SK-N-SH treated with all-trans-retinoic acid at 6 μM for 48 hours (cell line): ENCODE data around the gene HIF1A.
A peak's percentile ranks its signal among the peaks of the same experiment; 100 is the strongest.

Experiments used
- ATAC-seq: fragments of 200-7000 bp; cut with Tn5 transposase; 3 replicates; pipeline ENCODE4 v1.9.1; 2020; ENCODE audit warnings: mild to moderate bottlenecking, moderate library complexity
- ARNTL ChIP-seq: fragments of 450-650 bp; formaldehyde crosslinking; IDR thresholded peaks from 2 replicates; pipeline ENCODE4 v1.5.0; 2020; ENCODE audit warnings: low read depth, mild to moderate bottlenecking, moderate library complexity, borderline replicate concordance
- BACH2 ChIP-seq: fragments of 250-450 bp; sonication (Bioruptor Pico); IDR thresholded peaks from 2 replicates; pipeline ENCODE4 v1.9.0; 2021; ENCODE audit warnings: mild to moderate bottlenecking, borderline replicate concordance
- ESRRG ChIP-seq: fragments of 250-450 bp; sonication (Bioruptor Pico); IDR thresholded peaks from 2 replicates; pipeline ENCODE4 v1.6.1; 2021; ENCODE audit warnings: mild to moderate bottlenecking
- GLIS3 ChIP-seq: fragments of 250-450 bp; sonication (Bioruptor Pico); IDR thresholded peaks from 2 replicates; pipeline ENCODE4 v1.5.0; 2020; ENCODE audit warnings: mild to moderate bottlenecking, moderate library complexity
- OSR1 ChIP-seq: fragments of 250-450 bp; sonication (Bioruptor Pico); IDR thresholded peaks from 2 replicates; pipeline ENCODE4 v1.8.0; 2022; ENCODE audit warnings: moderate library complexity, mild to moderate bottlenecking, inconsistent platforms
- POU6F1 ChIP-seq: fragments of 250-450 bp; sonication (Bioruptor Pico); IDR thresholded peaks from 2 replicates; pipeline ENCODE4 v1.8.0; 2021; ENCODE audit warnings: low read depth, mild to moderate bottlenecking, moderate library complexity, borderline replicate concordance
- PPARA ChIP-seq: fragments of 250-450 bp; sonication (Bioruptor Pico); IDR thresholded peaks from 2 replicates; pipeline ENCODE4 v1.5.0; 2020; ENCODE audit warnings: mild to moderate bottlenecking, borderline replicate concordance
- SNAI2 ChIP-seq: fragments of 250-450 bp; sonication (Bioruptor Pico); IDR thresholded peaks from 2 replicates; pipeline ENCODE4 v1.5.0; 2020; ENCODE audit warnings: mild to moderate bottlenecking, moderate library complexity
- TCF4 ChIP-seq: fragments of 250-450 bp; sonication (Bioruptor Pico); IDR thresholded peaks from 2 replicates; pipeline ENCODE4 v1.8.0; 2021; ENCODE audit warnings: mild to moderate bottlenecking, moderate library complexity, borderline replicate concordance
- TSHZ2 ChIP-seq: fragments of 250-450 bp; sonication (Bioruptor Pico); IDR thresholded peaks from 2 replicates; pipeline ENCODE4 v1.5.0; 2020; ENCODE audit warnings: mild to moderate bottlenecking, moderate library complexity
- ZC3H10 ChIP-seq: fragments of 250-450 bp; sonication (Bioruptor Pico); IDR thresholded peaks from 2 replicates; pipeline ENCODE4 v1.5.1; 2021; ENCODE audit warnings: mild to moderate bottlenecking, moderate library complexity
- ZFP3 ChIP-seq: fragments of 250-450 bp; sonication (Bioruptor Pico); IDR thresholded peaks from 2 replicates; pipeline ENCODE4 v1.5.0; 2020; ENCODE audit warnings: mild to moderate bottlenecking, moderate library complexity
- ZFP30 ChIP-seq: fragments of 450-650 bp; formaldehyde crosslinking; IDR thresholded peaks from 2 replicates; pipeline ENCODE4 v1.5.0; 2022; ENCODE audit warnings: mild to moderate bottlenecking, moderate library complexity
- ZNF565 ChIP-seq: fragments of 450-650 bp; formaldehyde crosslinking; conservative IDR thresholded peaks from 2 replicates; pipeline ENCODE4 v1.5.0; 2020; ENCODE audit warnings: low read depth, mild to moderate bottlenecking, moderate library complexity
- ZNF70 ChIP-seq: fragments of 450-650 bp; formaldehyde crosslinking; IDR thresholded peaks from 2 replicates; pipeline ENCODE4 v1.5.0; 2020; ENCODE audit warnings: mild to moderate bottlenecking, moderate library complexity
- ZNF8 ChIP-seq: fragments of 450-650 bp; formaldehyde crosslinking; IDR thresholded peaks from 2 replicates; pipeline ENCODE4 v1.5.0; 2020; ENCODE audit warnings: mild to moderate bottlenecking, moderate library complexity
- TF ChIP-seq, protein P1 (sequence below): fragments of 250-450 bp; sonication (Bioruptor Pico); IDR thresholded peaks from 2 replicates; pipeline ENCODE4 v1.5.1; 2020; ENCODE audit warnings: low read depth, mild to moderate bottlenecking, moderate library complexity
- TF ChIP-seq, protein P2 (sequence below): fragments of 250-450 bp; sonication (Bioruptor Pico); IDR thresholded peaks from 2 replicates; pipeline ENCODE4 v1.5.1; 2021; ENCODE audit warnings: mild to moderate bottlenecking, moderate library complexity
- TF ChIP-seq, protein P3 (sequence below): fragments of 250-450 bp; sonication (Bioruptor Pico); IDR thresholded peaks from 2 replicates; pipeline ENCODE4 v1.8.0; 2020; ENCODE audit warnings: mild to moderate bottlenecking, moderate library complexity, borderline replicate concordance

Gene HIF1A

DNA sequence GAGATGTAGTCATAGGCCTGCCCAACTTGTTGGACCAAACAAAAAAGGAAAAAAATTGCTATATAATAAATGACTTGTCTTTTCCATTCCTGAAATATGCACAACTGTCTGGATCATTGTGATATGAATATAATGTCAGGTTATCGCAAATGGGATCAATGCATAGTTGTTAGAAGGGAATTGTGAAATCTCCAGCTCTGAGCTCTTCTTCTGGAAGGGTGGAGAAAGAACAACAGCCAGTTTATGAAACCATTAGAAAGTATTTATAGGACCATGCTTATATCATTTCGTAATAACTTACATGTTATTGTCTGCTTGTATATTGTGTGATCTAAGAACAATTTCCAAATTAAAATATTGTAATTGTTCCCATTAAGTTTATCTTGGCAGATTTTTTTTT lies 35.7 kb upstream of the HIF1A start:
- TF ChIP-seq TSHZ2 (CRISPR knock-in tag) (no peak), ZNF8 (no peak), POU6F1 (CRISPR knock-in tag) (no peak), ARNTL (CRISPR knock-in tag) (no peak), ZNF70 (no peak), SNAI2 (CRISPR knock-in tag) (no peak), OSR1 (CRISPR knock-in tag) (no peak), ZC3H10 (CRISPR knock-in tag) (no peak), ZFP3 (CRISPR knock-in tag) (no peak)
- TF ChIP-seq, protein P1, sequence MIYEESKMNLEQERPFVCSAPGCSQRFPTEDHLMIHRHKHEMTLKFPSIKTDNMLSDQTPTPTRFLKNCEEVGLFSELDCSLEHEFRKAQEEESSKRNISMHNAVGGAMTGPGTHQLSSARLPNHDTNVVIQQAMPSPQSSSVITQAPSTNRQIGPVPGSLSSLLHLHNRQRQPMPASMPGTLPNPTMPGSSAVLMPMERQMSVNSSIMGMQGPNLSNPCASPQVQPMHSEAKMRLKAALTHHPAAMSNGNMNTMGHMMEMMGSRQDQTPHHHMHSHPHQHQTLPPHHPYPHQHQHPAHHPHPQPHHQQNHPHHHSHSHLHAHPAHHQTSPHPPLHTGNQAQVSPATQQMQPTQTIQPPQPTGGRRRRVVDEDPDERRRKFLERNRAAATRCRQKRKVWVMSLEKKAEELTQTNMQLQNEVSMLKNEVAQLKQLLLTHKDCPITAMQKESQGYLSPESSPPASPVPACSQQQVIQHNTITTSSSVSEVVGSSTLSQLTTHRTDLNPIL (CRISPR knock-in tag): no peak

DNA sequence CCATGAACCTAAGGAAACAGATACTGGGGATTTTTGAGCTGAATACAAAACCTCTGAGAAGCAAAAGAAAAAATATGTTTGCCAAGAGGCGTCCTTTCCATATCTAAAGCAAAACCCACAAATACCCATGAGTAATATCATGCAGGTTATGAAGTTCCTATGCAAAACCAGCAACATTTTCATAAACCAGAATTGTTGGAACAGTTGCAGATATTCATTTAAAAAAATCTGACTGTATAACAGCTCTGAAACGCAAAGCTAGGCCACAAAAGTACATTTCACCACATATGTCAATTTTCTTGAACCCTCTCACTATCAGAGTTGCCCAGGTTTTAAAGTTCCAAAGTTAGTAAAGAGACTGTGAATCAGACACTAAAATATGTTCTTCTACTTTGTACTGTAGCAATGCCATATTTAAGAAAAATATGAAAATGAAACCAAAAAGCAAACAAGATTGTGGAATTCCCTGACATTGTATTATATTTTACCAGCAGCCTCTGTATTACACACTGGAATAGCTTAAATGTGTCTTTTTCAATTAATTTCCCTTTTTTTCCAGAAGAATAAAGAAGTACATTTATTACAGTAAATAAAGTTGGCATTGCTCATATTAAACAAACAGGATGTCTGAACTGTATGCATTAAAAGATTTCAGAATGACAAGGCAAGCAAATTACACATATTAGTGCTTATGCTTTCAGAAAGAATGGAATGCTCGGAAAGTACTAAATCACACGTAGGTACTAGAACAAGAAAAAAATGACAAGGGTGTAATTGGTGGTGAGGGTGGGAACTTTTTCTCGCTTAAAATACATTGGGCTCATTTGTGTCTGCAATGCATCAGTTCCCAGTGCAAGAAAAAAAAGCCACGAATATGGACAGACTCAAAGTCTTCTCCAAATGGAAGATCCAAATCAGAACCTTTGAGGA lies 33.6 kb upstream of the HIF1A start:
- ATAC-seq: peak; percentile 71

More for the DNA sequence above, 35.7 kb upstream of the HIF1A start:
- no peak for ATAC-seq

More for the DNA sequence above, 33.6 kb upstream of the HIF1A start:
- TF ChIP-seq ZNF565: no peak
- TF ChIP-seq ESRRG (CRISPR knock-in tag): no peak
- TF ChIP-seq PPARA (CRISPR knock-in tag): no peak
- no peak for TF ChIP-seq ZFP30 (CRISPR knock-in tag)
- TF ChIP-seq BACH2 (CRISPR knock-in tag): no peak
- TF ChIP-seq, protein P2, sequence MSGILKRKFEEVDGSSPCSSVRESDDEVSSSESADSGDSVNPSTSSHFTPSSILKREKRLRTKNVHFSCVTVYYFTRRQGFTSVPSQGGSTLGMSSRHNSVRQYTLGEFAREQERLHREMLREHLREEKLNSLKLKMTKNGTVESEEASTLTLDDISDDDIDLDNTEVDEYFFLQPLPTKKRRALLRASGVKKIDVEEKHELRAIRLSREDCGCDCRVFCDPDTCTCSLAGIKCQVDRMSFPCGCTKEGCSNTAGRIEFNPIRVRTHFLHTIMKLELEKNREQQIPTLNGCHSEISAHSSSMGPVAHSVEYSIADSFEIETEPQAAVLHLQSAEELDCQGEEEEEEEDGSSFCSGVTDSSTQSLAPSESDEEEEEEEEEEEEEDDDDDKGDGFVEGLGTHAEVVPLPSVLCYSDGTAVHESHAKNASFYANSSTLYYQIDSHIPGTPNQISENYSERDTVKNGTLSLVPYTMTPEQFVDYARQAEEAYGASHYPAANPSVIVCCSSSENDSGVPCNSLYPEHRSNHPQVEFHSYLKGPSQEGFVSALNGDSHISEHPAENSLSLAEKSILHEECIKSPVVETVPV (CRISPR knock-in tag): no peak
- no peak for TF ChIP-seq TCF4 (CRISPR knock-in tag)
- TF ChIP-seq, protein P3, sequence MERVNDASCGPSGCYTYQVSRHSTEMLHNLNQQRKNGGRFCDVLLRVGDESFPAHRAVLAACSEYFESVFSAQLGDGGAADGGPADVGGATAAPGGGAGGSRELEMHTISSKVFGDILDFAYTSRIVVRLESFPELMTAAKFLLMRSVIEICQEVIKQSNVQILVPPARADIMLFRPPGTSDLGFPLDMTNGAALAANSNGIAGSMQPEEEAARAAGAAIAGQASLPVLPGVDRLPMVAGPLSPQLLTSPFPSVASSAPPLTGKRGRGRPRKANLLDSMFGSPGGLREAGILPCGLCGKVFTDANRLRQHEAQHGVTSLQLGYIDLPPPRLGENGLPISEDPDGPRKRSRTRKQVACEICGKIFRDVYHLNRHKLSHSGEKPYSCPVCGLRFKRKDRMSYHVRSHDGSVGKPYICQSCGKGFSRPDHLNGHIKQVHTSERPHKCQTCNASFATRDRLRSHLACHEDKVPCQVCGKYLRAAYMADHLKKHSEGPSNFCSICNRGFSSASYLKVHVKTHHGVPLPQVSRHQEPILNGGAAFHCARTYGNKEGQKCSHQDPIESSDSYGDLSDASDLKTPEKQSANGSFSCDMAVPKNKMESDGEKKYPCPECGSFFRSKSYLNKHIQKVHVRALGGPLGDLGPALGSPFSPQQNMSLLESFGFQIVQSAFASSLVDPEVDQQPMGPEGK (CRISPR knock-in tag): no peak
- TF ChIP-seq ZNF70: no peak
- TF ChIP-seq ZFP3 (CRISPR knock-in tag): no peak
- TF ChIP-seq ARNTL (CRISPR knock-in tag): no peak
- no peak for TF ChIP-seq GLIS3
- TF ChIP-seq, protein P1 (CRISPR knock-in tag): no peak
- TF ChIP-seq, all 23 proteins: peak for 0
